IPS-18a (cell line): ENCODE measurements around the gene RAB11FIP3.
A peak's percentile ranks its signal among the peaks of the same experiment; 100 is the strongest.
"Not testable (repeated sequence)": the region's sequence is repeated elsewhere in the genome, so short reads cannot be mapped to it uniquely, and the experiment has no call there.

Experiments
- H3K27ac ChIP-seq: one replicate; pipeline ENCODE4 v1.5.1; 2013; ENCODE audit warnings: low read length
- H3K27me3 ChIP-seq: one replicate; pipeline ENCODE4 v1.6.1; 2013; ENCODE audit warnings: mild to moderate bottlenecking, low read length; ENCODE audit not compliant: control insufficient read depth, insufficient read depth
- H3K36me3 ChIP-seq: one replicate; pipeline ENCODE4 v1.6.1; 2013; ENCODE audit warnings: low read depth, low read length; ENCODE audit not compliant: control insufficient read depth
- H3K4me1 ChIP-seq: one replicate; pipeline ENCODE4 v1.6.1; 2013; ENCODE audit warnings: low read depth, low read length; ENCODE audit not compliant: control insufficient read depth
- H3K4me3 ChIP-seq: one replicate; pipeline ENCODE4 v1.5.1; 2013; ENCODE audit warnings: low read length
- H3K9ac ChIP-seq: one replicate; pipeline ENCODE4 v1.6.1; 2013; ENCODE audit warnings: mild to moderate bottlenecking, low read length, moderate library complexity
- H3K9me3 ChIP-seq: one replicate; pipeline ENCODE4 v1.6.1; 2013; ENCODE audit warnings: low read depth, low read length; ENCODE audit not compliant: control insufficient read depth

The RAB11FIP3 gene

DNA sequence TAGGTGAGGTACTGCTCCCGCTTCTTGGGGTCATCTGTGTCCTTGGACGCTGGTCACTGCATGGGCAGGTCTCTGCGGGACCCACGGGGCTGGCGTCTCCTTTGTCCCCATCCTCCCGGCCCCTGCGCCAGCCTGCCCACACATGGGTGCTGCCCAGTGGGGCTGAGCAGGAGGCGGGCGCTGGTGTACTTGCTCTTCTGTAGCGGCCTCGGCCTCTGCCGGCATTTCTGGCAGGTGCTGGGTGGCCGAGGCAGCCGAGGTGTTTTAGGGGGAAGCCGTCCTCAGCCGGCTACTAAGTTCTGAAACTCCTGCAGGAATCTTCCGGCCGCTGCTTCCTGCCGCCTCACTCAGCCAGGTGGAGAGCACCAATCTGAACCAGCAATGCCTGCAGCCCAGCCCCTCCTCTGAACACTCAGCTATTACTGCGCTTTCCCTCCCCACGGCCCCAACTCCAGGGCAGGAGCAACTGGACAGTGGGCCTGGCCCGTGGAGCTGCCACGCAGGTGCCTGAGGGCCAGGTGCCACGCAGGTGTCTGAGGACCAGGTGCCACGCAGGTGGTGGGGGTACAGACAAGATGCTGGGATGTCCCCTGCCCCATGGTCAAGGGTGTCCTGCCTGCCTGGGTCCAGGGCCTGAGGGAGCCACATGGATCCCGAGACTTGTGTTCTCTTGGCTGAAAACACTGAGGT is 13.7 kb upstream of the RAB11FIP3 start:
- no peak overlapping the region for H3K9ac ChIP-seq
- peaks cover 3% of the 10 kb centered on the region for H3K36me3 ChIP-seq
- H3K4me1 ChIP-seq, result no peaks in the 10 kb centered on the region
- no peak overlapping the region for H3K4me3 ChIP-seq
- no peaks in the 10 kb centered on the region for H3K9me3 ChIP-seq
- H3K27ac ChIP-seq, result no peak overlapping the region
- no peaks in the 10 kb centered on the region for H3K27me3 ChIP-seq

DNA sequence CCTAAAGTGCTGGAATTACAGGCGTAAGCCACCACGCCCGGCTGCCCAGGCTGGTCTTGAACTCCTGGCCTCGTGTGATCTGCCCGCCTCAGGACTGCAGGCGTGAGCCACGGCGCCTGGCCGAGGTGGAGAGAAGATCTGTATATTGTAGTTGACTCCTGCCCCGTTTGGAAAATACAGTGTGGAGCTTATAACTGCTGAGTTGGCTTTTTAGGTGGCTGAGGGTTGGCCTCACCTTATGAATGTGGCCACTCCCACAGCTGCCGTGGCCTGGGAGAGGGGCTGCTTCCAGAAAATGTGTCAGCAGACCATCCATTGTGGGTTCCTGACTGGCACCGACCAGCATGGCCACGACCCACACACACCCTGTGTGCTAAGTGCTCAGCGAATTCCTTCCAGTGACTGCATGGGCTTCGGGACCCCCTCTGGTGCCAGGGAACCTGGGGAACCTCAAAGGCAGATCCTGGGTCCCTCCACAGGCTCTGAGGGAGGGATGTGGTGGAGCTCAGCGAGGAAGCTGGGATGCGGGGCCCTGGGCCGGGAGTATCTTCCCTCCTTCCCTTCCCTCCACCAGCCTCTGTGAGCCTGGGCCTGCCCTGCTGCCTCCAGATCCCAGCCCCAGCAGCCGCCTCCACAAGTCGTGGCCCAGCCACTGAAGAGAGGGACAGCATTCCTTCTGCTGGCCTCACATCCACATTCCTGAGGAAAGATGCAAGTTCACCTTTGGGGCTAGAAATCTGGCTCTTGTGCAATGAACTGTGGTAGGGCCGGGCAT is 10.9 kb upstream of the RAB11FIP3 start:
- H3K4me1 ChIP-seq, result no peaks in the 10 kb centered on the region
- no peaks in the 10 kb centered on the region for H3K27me3 ChIP-seq
- peaks cover 3% of the 10 kb centered on the region for H3K36me3 ChIP-seq
- no peak overlapping the region for H3K9ac ChIP-seq
- no peak overlapping the region for H3K27ac ChIP-seq
- H3K9me3 ChIP-seq, result no peaks in the 10 kb centered on the region
- H3K4me3 ChIP-seq, result no peak overlapping the region

DNA sequence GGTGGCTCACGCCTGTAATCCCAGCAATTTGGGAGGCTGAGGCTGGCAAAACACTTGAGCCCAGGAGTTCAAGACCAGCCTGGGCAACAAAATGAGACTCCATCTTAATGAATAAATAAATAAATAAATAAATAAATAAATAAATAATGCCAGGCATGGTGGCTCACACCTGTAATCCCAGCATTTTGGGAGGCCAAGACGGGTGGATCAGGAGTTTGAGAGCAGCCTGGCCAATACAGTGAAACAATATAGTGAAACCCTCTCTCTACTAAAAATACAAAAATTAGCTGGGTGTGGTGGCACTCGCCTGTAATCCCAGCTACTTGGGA is 10.3 kb upstream of the RAB11FIP3 start:
- H3K27me3 ChIP-seq, H3K4me1 ChIP-seq, H3K9me3 ChIP-seq, H3K36me3 ChIP-seq, H3K4me3 ChIP-seq, H3K9ac ChIP-seq, H3K27ac ChIP-seq: not testable (repeated sequence)

DNA sequence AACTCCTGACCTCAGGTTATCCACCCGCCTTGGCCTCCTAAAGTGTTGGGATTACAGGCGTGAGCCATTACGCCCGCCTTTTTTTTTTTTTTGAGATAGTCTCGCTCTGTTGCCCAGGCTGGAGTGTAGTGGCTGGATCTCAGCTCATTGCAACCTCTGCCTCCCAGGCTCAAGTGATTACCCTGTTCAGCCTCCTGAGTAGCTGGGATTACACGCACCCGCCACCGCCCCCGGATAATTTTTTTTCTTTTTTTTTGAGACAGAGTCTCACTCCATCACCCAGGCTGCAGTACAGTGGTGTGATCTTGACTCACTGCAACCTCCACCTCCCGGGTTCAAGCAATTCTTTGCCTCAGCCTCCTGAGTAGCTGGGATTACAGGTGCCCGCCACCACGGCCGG is 3.3 kb upstream of the RAB11FIP3 start:
- not testable (repeated sequence) for H3K9ac ChIP-seq, H3K4me1 ChIP-seq, H3K9me3 ChIP-seq, H3K4me3 ChIP-seq, H3K27ac ChIP-seq, H3K36me3 ChIP-seq
- H3K27me3 ChIP-seq, result peaks cover 39% of the 10 kb centered on the region

DNA sequence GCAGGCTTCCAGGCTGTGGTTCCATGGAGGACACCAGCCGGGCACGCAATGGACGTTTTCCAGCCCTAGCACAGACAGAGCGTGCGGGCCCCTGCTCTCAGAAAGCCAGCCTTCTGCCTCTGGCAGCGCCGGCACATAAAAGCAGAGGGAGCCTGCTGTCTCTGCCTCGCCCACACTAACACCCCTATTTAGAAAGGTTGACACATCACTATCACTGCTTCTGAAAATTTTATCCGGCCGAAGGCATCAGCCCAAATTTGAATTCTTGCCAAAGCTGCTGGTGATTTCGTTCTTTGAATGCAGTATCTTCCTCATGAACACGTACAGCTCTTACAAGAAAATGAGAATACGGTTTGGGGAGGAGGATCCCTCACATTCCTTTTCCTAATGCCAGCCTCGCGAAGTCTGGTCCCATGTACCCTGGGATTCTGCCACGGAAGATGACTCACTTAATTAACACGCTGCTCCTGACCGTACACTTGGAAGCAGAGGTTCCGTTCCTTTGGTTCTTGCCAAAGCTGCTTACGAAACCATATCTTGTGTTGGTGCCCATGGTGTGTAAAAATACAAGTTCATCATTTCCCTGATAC is 1.3 kb upstream of the RAB11FIP3 start:
- peak overlapping the region; percentile 53 for H3K4me3 ChIP-seq
- H3K9me3 ChIP-seq, result no peaks in the 10 kb centered on the region
- peaks cover 7% of the 10 kb centered on the region for H3K4me1 ChIP-seq
- H3K36me3 ChIP-seq, result no peaks in the 10 kb centered on the region
- H3K27me3 ChIP-seq, result peaks cover 43% of the 10 kb centered on the region
- no peak overlapping the region for H3K27ac ChIP-seq
- no peak overlapping the region for H3K9ac ChIP-seq

DNA sequence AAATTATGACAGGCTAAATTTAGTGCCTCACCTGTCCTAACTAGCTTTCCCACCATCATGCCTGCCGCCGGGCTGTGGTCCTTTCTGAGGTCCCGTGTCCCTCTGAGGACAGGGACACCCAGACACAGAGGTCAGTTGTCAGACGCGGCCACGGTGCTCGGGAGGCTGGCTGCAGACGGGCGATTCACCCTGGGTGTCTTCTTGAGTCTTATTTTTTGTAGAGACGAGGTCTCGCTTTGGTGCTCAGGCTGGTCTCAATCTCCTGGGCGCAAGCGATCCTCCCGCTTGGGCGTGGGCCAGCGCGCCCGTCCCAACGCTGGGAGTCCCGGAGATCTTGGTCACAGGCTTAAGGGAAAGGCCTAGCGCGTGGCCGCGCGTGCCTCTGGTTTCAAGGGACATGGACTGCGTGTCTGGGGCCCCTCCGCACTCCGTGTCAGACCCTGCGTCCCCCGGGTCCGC is 797 bp upstream of the RAB11FIP3 start:
- peaks cover 7% of the 10 kb centered on the region for H3K4me1 ChIP-seq
- peak overlapping the region; percentile 53 for H3K4me3 ChIP-seq
- peaks cover 43% of the 10 kb centered on the region for H3K27me3 ChIP-seq
- H3K27ac ChIP-seq, result no peak overlapping the region
- H3K36me3 ChIP-seq, result no peaks in the 10 kb centered on the region
- H3K9ac ChIP-seq, result no peak overlapping the region
- no peaks in the 10 kb centered on the region for H3K9me3 ChIP-seq

DNA sequence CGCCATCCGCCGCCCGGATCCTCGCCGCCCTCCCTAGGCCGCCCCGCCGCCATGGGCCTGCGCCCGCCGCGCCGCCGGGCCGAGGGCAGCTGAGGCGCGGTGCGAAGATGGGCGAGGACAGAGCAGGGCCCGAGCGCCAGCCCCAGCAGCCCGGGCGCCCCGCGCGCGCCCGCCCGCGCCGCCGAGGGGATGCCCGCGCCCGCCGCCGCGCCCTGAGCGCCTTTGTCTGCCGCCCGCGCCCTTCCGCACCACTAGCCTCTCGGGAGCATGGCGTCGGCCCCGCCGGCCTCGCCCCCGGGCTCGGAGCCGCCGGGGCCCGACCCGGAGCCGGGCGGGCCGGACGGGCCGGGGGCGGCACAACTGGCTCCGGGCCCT is 278 bp downstream of the RAB11FIP3 start:
- no peak overlapping the region for H3K27ac ChIP-seq
- H3K36me3 ChIP-seq, result no peaks in the 10 kb centered on the region
- H3K9ac ChIP-seq, result no peak overlapping the region
- no peaks in the 10 kb centered on the region for H3K9me3 ChIP-seq
- no peak overlapping the region for H3K4me3 ChIP-seq
- peaks cover 7% of the 10 kb centered on the region for H3K4me1 ChIP-seq
- H3K27me3 ChIP-seq, result peaks cover 43% of the 10 kb centered on the region

DNA sequence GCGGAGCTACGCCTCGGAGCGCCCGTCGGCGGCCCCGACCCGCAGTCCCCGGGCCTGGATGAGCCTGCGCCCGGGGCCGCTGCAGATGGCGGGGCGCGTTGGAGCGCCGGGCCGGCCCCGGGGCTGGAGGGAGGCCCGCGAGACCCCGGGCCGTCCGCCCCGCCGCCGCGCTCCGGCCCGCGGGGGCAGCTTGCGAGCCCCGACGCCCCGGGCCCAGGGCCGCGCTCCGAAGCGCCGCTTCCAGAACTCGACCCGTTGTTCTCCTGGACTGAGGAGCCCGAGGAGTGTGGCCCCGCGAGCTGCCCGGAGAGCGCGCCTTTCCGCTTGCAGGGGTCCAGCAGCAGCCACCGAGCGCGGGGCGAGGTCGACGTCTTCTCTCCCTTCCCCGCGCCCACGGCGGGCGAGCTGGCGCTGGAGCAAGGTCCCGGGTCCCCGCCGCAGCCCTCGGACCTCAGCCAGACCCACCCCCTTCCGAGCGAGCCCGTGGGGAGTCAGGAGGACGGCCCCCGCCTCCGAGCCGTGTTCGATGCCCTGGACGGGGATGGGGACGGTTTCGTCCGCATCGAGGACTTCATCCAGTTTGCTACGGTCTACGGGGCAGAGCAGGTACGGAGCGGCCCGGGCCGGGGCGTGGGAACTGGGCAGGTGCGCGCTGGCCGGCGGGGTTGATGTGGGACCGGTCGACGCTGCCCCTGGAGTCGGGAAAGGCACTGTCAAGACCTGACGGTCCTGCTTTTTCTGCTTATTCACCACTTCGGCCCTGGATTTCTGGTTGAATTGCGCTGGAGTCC is 861 bp downstream of the RAB11FIP3 start:
- Histone ChIP-seq H3K9ac (peak overlapping the region; percentile 51), H3K4me1 (peaks cover 7% of the 10 kb centered on the region), H3K36me3 (no peaks in the 10 kb centered on the region), H3K4me3 (peak overlapping the region; percentile 71), H3K9me3 (no peaks in the 10 kb centered on the region), H3K27me3 (peaks cover 43% of the 10 kb centered on the region), H3K27ac (no peak overlapping the region)

DNA sequence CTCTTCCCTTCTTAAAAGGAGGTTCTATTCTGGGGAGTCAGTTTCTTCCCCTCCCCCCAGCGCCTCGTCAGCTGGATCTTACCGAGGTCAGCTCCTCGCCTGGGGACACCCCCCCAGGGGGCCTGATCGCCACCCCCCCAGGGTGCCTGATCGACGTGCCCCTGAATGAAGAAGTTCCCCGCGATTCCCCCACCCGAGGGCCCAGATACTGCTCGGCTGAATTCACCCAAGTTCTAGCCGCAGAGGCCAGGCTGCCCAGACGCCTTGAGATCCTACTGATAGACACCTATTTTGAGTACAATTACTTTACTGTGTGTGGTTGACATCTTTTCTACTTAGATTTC is 1.4 kb downstream of the RAB11FIP3 start:
- Histone ChIP-seq H3K27ac (no peak overlapping the region), H3K9ac (peak overlapping the region; percentile 51), H3K27me3 (peaks cover 43% of the 10 kb centered on the region)

DNA sequence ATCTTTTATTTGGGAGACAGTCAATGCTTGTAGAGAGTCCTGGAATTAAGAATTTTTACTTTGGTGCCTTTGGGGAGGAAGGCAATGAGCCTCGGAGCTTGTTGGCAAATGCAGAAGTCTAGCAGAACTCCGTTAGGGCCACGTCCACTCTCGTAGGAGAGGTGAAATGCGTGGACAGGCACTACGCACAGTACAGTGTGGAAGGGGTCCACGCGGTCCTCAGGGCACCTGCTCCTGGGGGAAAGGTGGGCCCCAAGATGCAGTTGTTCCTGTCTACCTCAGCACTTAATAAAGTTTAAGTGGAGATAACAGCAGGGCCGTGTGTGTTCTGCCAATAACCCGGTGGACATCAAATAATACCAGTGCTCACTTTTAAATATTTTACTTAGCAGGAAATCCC is 1.8 kb downstream of the RAB11FIP3 start:
- peak overlapping the region; percentile 71 for H3K4me3 ChIP-seq
- H3K36me3 ChIP-seq, result no peaks in the 10 kb centered on the region
- H3K4me1 ChIP-seq, result peaks cover 7% of the 10 kb centered on the region
- no peak overlapping the region for H3K27ac ChIP-seq
- H3K27me3 ChIP-seq, result peaks cover 43% of the 10 kb centered on the region
- no peak overlapping the region for H3K9ac ChIP-seq
- no peaks in the 10 kb centered on the region for H3K9me3 ChIP-seq

More for the DNA sequence above, 1.4 kb downstream of the RAB11FIP3 start:
- peaks cover 7% of the 10 kb centered on the region for H3K4me1 ChIP-seq
- H3K36me3 ChIP-seq, result no peaks in the 10 kb centered on the region
- H3K9me3 ChIP-seq, result no peaks in the 10 kb centered on the region
- H3K4me3 ChIP-seq, result peak overlapping the region; percentile 71

DNA sequence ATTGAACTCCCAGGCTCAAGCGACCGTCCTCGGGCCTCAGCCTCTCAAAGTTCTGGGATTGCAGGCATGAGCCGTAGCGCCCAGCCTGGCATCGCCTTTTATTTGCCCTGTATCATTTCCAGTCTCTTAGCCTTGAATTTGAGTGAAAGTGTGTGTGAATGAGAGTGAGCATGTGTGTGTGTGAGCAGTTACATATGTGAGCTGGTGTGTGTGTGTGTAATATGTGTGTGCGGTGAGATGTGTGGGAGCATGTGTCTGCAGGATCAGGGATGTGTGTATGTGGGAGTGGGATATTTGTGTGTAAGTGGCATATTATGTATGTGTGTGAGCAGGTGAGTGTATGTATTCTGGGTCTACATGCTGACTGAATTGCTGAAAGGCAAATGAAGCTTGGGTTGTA is 5.5 kb downstream of the RAB11FIP3 start:
- H3K9ac ChIP-seq, result no peak overlapping the region
- peaks cover 7% of the 10 kb centered on the region for H3K4me1 ChIP-seq
- H3K27me3 ChIP-seq, result peaks cover 14% of the 10 kb centered on the region
- H3K27ac ChIP-seq, result no peak overlapping the region
- H3K36me3 ChIP-seq, result no peaks in the 10 kb centered on the region
- H3K9me3 ChIP-seq, result no peaks in the 10 kb centered on the region
- H3K4me3 ChIP-seq, result no peak overlapping the region
